Keratinocyte (primary cell): ENCODE data around the gene GALNT7. TPM values are rescaled to one million over a fixed set of nuclear protein-coding genes. Genes with fewer than 3 reads are reported as not detected.

ENCODE experiments used
- DNase-seq: peaks from one replicate; pipeline ENCODE4 v3.0.0-alpha.2; 2011; ENCODE audit warnings: low read depth, missing footprints, low spot score
- FAIRE-seq: peaks from 2 replicates; lab custom pipeline; 2011; peaks lifted over from hg19 to GRCh38; lab: Jason Lieb, UNC
- H2AFZ ChIP-seq: 2 replicates; pipeline ENCODE4 v1.6.0; 2012; ENCODE audit warnings: low read length, control low read depth, inconsistent platforms; ENCODE audit not compliant: control insufficient read depth
- H3K27ac ChIP-seq: 2 replicates; pipeline ENCODE4 v1.5.1; 2011; ENCODE audit warnings: low read length; ENCODE audit not compliant: control insufficient read depth, insufficient read depth
- H3K27me3 ChIP-seq: 3 replicates; pipeline ENCODE4 v1.6.0; 2011; ENCODE audit warnings: low read length; ENCODE audit not compliant: control insufficient read depth, insufficient read depth; ENCODE audit errors: extremely low read depth
- H3K36me3 ChIP-seq, 2 experiments: 2 replicates in 1 of 2; 3 replicates in 1 of 2; pipeline ENCODE4 v1.5.1; 2011; ENCODE audit warnings: low read length in 2 of 2, mild to moderate bottlenecking in 1 of 2; ENCODE audit not compliant: control insufficient read depth in 2 of 2, insufficient read depth in 2 of 2; ENCODE audit errors: extremely low read depth in 1 of 2
- H3K4me1 ChIP-seq: 3 replicates; pipeline ENCODE4 v1.5.1; 2011; ENCODE audit warnings: low read length; ENCODE audit not compliant: control insufficient read depth, insufficient read depth; ENCODE audit errors: extremely low read depth
- H3K4me2 ChIP-seq: 3 replicates; pipeline ENCODE4 v1.6.0; 2011; ENCODE audit warnings: low read depth, low read length; ENCODE audit not compliant: control insufficient read depth, insufficient read depth; ENCODE audit errors: extremely low read depth
- H3K4me3 ChIP-seq, 3 experiments: fragments of 200-600 bp in 1 of 3; sonication (generic) in 1 of 3; 2 replicates in 2 of 3; 3 replicates in 1 of 3; pipeline ENCODE4 v1.5.1; 2011 to 2016; ENCODE audit warnings: low read length in 3 of 3, mild to moderate bottlenecking in 3 of 3, control low read depth in 2 of 3, inconsistent platforms in 1 of 3, low read depth in 1 of 3, mixed read lengths in 1 of 3, mixed run types in 1 of 3, moderate library complexity in 1 of 3; ENCODE audit not compliant: control insufficient read depth in 2 of 3, insufficient read depth in 2 of 3; ENCODE audit errors: extremely low read depth in 1 of 3
- H3K79me2 ChIP-seq: 2 replicates; pipeline ENCODE4 v1.6.0; 2012; ENCODE audit warnings: low read length; ENCODE audit not compliant: control insufficient read depth, insufficient read depth
- H3K9ac ChIP-seq: 3 replicates; pipeline ENCODE4 v1.6.0; 2011; ENCODE audit warnings: low read length; ENCODE audit not compliant: control insufficient read depth, insufficient read depth; ENCODE audit errors: extremely low read depth
- H3K9me1 ChIP-seq: 3 replicates; pipeline ENCODE4 v1.6.0; 2011; ENCODE audit warnings: low read length; ENCODE audit not compliant: control insufficient read depth, insufficient read depth; ENCODE audit errors: extremely low read depth
- H3K9me3 ChIP-seq: 2 replicates; pipeline ENCODE4 v1.5.1; 2012; ENCODE audit warnings: low read depth, low read length; ENCODE audit not compliant: control insufficient read depth
- H4K20me1 ChIP-seq: 3 replicates; pipeline ENCODE4 v1.6.0; 2011; ENCODE audit warnings: low read length; ENCODE audit not compliant: control insufficient read depth, insufficient read depth; ENCODE audit errors: extremely low read depth
- EZH2 ChIP-seq: IDR thresholded peaks from one replicate; pipeline ENCODE4 v1.6.1; 2012; ENCODE audit warnings: inconsistent platforms, mild to moderate bottlenecking, low read length, moderate library complexity
- dilution Hi-C: fragments of 300-500 bp; cut with MboI; formaldehyde crosslinking; loops from one replicate; pipeline ENCODE4 v1.7.0; 2020; ENCODE audit warnings: low sequenced_read_pairs; ENCODE audit not compliant: extremely low pct_ligation_motif_present
- polyA plus RNA-seq, 5 experiments: library from polyadenylated mRNA; depleted of rRNA in 3 of 5; stranded (reverse) in 3 of 5; stranded (forward) in 1 of 5; unstranded in 1 of 5; fragments of >200 nt; gene quantifications; 1 replicate in 1 of 5; 2 replicates in 3 of 5; 3 replicates in 1 of 5; pipeline versions ENCODE4 v1.2.1 to v1.2.3, GENCODE V29; 2011 to 2012; ENCODE audit warnings: missing spikeins in 2 of 5, low read depth in 1 of 5, low replicate concordance in 1 of 5
- TF ChIP-seq, protein P1 (sequence below), 3 experiments: IDR thresholded peaks in 1 of 3; conservative IDR thresholded peaks in 1 of 3; optimal IDR thresholded peaks in 1 of 3; 2 replicates in 2 of 3; 3 replicates in 1 of 3; pipeline versions ENCODE3 to v1.5.1; 2011; ENCODE audit warnings: low read length in 3 of 3, mild to moderate bottlenecking in 3 of 3, moderate library complexity in 2 of 3, control low read depth in 1 of 3, inconsistent platforms in 1 of 3; ENCODE audit not compliant: insufficient read depth in 2 of 3; ENCODE audit errors: extremely low read depth in 1 of 3

The GALNT7 gene
- polyA plus RNA-seq, 1 donor (not counting 4 experiments of a cell fraction or from before 2014, with no cell fraction given): 28.8 TPM

DNA sequence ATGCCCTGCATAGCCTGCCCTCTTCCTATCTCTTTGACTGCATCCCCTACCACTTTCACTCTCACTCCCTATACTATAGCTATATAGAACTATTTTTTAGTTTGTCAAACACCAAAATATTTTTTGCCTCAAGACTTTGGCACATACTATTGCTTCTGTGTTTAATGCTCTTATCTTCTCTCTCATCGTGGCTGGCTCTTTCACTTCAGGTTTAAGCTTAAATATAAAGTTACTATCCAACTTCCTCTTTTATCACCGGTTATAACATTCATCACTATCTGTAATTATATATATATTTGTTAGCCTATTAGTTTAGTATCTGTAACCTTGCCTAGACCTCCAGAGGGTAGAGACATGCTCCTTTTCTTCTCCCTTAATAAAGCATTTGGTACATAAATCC, 177.0 kb downstream of the GALNT7 start:
- FAIRE-seq (no peak), DNase-seq (no peak)
- H3K79me2 ChIP-seq: no peaks in the 10 kb centered on the region
- H3K4me3 ChIP-seq: no peak overlapping the region
- TF ChIP-seq, protein P1, sequence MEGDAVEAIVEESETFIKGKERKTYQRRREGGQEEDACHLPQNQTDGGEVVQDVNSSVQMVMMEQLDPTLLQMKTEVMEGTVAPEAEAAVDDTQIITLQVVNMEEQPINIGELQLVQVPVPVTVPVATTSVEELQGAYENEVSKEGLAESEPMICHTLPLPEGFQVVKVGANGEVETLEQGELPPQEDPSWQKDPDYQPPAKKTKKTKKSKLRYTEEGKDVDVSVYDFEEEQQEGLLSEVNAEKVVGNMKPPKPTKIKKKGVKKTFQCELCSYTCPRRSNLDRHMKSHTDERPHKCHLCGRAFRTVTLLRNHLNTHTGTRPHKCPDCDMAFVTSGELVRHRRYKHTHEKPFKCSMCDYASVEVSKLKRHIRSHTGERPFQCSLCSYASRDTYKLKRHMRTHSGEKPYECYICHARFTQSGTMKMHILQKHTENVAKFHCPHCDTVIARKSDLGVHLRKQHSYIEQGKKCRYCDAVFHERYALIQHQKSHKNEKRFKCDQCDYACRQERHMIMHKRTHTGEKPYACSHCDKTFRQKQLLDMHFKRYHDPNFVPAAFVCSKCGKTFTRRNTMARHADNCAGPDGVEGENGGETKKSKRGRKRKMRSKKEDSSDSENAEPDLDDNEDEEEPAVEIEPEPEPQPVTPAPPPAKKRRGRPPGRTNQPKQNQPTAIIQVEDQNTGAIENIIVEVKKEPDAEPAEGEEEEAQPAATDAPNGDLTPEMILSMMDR (optimal IDR thresholded peaks at IDR 0.05 in 1 of 3, IDR thresholded peaks at IDR 0.05 in 1 of 3, conservative IDR thresholded peaks at IDR 0.05 in 1 of 3; ENCODE audit: extremely low read depth in 1 of 3, insufficient read depth in 2 of 3, low read length in 3 of 3): no peak
- no peak overlapping the region for H3K4me2 ChIP-seq
- H3K9me1 ChIP-seq: no peaks in the 10 kb centered on the region
- H3K27me3 ChIP-seq: no peaks in the 10 kb centered on the region
- H3K9ac ChIP-seq: no peak overlapping the region
- H4K20me1 ChIP-seq: no peaks in the 10 kb centered on the region
- no peaks in the 10 kb centered on the region for H3K4me1 ChIP-seq
- H3K9me3 ChIP-seq: no peaks in the 10 kb centered on the region
- H2AFZ ChIP-seq: peak overlapping the region; percentile 24
- no peaks in the 10 kb centered on the region for H3K36me3 ChIP-seq
- no peak overlapping the region for H3K27ac ChIP-seq
- dilution Hi-C loops: no loop called here

DNA sequence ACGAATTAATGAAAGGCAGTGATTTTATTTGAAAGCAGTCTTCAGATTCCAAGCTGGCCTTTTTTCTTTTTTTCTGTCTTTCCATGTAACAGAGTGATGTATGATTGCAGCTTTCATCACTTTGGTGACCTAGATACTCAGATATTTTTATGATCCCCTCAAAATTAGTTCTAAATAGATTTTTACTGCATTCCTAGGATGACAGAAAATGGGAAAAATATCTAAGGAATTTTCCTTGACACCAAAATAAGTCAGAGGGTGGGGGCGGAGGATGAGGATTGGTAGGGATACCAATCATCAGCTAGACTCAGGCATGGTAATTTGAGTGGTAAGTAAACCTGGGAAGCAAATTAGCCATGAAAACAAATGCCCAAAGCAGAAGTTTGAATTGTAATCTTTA, 177.5 kb downstream of the GALNT7 start:
- no peak for TF ChIP-seq EZH2
- TF ChIP-seq, protein P1 (optimal IDR thresholded peaks at IDR 0.05 in 1 of 3, IDR thresholded peaks at IDR 0.05 in 1 of 3, conservative IDR thresholded peaks at IDR 0.05 in 1 of 3; ENCODE audit: extremely low read depth in 1 of 3, insufficient read depth in 2 of 3, low read length in 3 of 3): no peak
- Histone ChIP-seq H4K20me1 (no peaks in the 10 kb centered on the region), H3K9ac (no peak overlapping the region), H3K36me3 (no peaks in the 10 kb centered on the region), H3K9me1 (no peaks in the 10 kb centered on the region), H3K4me3 (no peak overlapping the region), H3K27ac (no peak overlapping the region), H3K9me3 (no peaks in the 10 kb centered on the region), H3K4me2 (peak overlapping the region; percentile 8), H3K27me3 (no peaks in the 10 kb centered on the region), H3K4me1 (no peaks in the 10 kb centered on the region), H2AFZ (peak overlapping the region; percentile 46), H3K79me2 (no peaks in the 10 kb centered on the region)
- DNase-seq (no peak), FAIRE-seq (no peak)
- dilution Hi-C loops: no loop called here
